ENCODE data around the gene PADI3.

DNA sequence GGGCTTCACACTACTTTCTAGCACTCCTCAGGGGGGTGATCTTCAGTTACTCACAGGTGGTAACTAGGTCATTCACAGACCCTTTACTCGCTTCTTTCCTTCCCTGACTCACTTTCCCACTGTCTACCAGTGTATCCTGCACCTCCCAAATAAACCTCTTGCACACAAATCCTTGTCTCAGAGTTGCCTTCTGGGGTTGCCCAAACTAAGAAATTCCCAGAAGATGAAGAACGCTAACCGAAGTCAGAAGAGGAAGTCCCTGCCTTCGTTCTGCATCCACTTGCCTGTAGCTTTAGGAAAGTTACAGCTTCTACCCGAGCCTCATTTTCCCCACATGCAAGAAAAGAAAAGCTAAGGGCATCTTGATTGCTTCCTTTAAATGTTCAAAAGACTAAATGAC is 47.2 kb downstream of the PADI3 start:
- TF ChIP-seq, protein P1, sequence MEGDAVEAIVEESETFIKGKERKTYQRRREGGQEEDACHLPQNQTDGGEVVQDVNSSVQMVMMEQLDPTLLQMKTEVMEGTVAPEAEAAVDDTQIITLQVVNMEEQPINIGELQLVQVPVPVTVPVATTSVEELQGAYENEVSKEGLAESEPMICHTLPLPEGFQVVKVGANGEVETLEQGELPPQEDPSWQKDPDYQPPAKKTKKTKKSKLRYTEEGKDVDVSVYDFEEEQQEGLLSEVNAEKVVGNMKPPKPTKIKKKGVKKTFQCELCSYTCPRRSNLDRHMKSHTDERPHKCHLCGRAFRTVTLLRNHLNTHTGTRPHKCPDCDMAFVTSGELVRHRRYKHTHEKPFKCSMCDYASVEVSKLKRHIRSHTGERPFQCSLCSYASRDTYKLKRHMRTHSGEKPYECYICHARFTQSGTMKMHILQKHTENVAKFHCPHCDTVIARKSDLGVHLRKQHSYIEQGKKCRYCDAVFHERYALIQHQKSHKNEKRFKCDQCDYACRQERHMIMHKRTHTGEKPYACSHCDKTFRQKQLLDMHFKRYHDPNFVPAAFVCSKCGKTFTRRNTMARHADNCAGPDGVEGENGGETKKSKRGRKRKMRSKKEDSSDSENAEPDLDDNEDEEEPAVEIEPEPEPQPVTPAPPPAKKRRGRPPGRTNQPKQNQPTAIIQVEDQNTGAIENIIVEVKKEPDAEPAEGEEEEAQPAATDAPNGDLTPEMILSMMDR (IDR thresholded peaks at IDR 0.05) = no peak
- TF ChIP-seq, protein P2, sequence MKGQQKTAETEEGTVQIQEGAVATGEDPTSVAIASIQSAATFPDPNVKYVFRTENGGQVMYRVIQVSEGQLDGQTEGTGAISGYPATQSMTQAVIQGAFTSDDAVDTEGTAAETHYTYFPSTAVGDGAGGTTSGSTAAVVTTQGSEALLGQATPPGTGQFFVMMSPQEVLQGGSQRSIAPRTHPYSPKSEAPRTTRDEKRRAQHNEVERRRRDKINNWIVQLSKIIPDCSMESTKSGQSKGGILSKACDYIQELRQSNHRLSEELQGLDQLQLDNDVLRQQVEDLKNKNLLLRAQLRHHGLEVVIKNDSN (IDR thresholded peaks at IDR 0.05; ENCODE audit: borderline replicate concordance, low read depth) = no peak
- TF ChIP-seq, protein P3, sequence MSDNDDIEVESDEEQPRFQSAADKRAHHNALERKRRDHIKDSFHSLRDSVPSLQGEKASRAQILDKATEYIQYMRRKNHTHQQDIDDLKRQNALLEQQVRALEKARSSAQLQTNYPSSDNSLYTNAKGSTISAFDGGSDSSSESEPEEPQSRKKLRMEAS (IDR thresholded peaks at IDR 0.05; ENCODE audit: low read depth) = no peak
- TF ChIP-seq SMC3 (IDR thresholded peaks at IDR 0.05; ENCODE audit: low read depth, low read length) = no peak
- TF ChIP-seq, protein P4, sequence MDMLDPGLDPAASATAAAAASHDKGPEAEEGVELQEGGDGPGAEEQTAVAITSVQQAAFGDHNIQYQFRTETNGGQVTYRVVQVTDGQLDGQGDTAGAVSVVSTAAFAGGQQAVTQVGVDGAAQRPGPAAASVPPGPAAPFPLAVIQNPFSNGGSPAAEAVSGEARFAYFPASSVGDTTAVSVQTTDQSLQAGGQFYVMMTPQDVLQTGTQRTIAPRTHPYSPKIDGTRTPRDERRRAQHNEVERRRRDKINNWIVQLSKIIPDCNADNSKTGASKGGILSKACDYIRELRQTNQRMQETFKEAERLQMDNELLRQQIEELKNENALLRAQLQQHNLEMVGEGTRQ (IDR thresholded peaks at IDR 0.05; ENCODE audit: borderline replicate concordance, low read depth, low read length) = no peak
